Fibroblast of pulmonary artery (primary cell): ENCODE data around the gene UQCR10.

Source experiments
- DNase-seq: peaks from one replicate; pipeline ENCODE4 v3.0.0-alpha.2; 2010; ENCODE audit warnings: low read depth
- H3K4me3 ChIP-seq: replicated peaks from 2 replicates; pipeline ENCODE4 v1.5.1; 2011; ENCODE audit warnings: low read depth, mild to moderate bottlenecking, control low read depth, low read length, moderate library complexity
- TF ChIP-seq, protein P1 (sequence below): IDR thresholded peaks from 2 replicates; pipeline ENCODE4 v1.5.1; 2011; ENCODE audit warnings: mild to moderate bottlenecking, control low read depth, low read length, inconsistent platforms; ENCODE audit errors: missing control alignments

Gene UQCR10

GRCh38 chr22:29773233-29773632, 6.1 kb downstream of the UQCR10 start:
- no peak for DNase-seq
- no peak overlapping the region for H3K4me3 ChIP-seq
- TF ChIP-seq, protein P1, sequence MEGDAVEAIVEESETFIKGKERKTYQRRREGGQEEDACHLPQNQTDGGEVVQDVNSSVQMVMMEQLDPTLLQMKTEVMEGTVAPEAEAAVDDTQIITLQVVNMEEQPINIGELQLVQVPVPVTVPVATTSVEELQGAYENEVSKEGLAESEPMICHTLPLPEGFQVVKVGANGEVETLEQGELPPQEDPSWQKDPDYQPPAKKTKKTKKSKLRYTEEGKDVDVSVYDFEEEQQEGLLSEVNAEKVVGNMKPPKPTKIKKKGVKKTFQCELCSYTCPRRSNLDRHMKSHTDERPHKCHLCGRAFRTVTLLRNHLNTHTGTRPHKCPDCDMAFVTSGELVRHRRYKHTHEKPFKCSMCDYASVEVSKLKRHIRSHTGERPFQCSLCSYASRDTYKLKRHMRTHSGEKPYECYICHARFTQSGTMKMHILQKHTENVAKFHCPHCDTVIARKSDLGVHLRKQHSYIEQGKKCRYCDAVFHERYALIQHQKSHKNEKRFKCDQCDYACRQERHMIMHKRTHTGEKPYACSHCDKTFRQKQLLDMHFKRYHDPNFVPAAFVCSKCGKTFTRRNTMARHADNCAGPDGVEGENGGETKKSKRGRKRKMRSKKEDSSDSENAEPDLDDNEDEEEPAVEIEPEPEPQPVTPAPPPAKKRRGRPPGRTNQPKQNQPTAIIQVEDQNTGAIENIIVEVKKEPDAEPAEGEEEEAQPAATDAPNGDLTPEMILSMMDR = no peak

DNA sequence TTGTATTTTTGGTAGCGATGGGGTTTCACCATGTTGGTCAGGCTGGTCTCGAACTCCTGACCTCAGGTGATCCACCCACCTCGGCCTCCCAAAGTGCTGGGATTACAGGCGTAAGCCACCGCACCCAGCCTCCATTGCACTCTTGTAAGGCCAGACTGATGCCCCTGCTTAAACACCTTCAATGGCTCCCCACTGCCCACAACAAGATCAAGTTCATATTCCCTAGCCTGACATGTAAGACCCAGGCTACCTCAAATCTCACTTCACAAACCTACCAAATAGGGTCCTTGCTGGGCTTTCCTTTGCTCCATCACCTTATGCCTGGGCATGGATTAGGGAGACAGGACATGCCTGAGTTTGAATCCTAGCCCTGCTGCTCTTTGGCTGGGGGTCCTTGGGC, 13.1 kb downstream of the UQCR10 start:
- no peak for DNase-seq
- TF ChIP-seq, protein P1 = no peak
- no peak overlapping the region for H3K4me3 ChIP-seq

DNA sequence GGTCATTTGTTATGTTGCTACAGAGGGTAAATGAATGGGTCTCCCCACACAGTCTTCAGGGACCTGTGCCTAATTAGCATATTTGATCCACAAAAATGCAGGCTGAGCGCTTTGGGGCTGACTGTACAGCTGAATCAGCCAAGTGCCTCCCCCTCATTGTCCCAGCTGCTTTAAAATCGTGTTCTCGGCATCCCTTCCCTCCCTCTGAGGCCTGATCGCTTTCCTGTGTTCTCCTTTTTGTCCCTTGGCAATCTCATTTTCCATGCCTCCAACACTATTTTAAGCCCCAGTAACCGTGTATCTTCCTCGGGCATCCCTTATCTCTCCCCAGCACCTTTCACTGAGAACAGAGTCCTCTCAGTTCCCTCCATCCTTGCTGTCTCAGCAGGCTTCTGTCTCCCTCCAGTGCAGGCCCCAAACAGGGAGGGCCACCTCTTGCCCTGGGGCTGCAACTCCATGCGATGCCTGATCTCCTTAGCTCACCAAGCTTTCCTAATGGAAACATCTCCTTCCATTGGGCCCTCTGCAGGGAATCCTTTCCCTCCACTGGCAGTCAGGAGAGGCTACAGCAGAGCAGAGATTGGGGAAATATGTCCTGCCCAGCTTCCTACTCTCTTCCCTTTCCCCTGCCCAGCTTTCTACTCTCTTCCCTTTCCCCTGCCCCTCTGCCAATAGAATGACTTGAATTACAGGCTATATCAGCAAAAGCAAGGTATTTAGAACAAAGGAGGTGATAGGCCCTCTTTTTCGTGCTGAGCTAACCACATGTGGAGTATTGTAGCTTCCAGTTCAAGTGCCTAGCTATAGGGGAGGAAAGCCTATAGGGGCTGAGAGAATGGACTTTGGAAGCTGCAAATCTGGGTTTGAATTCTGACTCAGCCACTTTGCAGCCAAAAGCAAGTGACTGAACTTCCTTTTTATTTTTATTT, 13.8 kb downstream of the UQCR10 start:
- TF ChIP-seq, protein P1 = no peak
- peak; percentile 82 for DNase-seq
- no peak overlapping the region for H3K4me3 ChIP-seq

GRCh38 chr22:29782061-29782845, 15.1 kb downstream of the UQCR10 start:
- DNase-seq = peak; percentile 28
- TF ChIP-seq, protein P1 = no peak
- no peak overlapping the region for H3K4me3 ChIP-seq

GRCh38 chr22:29784451-29785361, 17.5 kb downstream of the UQCR10 start:
- peak; percentile 48 for DNase-seq
- no peak overlapping the region for H3K4me3 ChIP-seq
- TF ChIP-seq, protein P1 = no peak

DNA sequence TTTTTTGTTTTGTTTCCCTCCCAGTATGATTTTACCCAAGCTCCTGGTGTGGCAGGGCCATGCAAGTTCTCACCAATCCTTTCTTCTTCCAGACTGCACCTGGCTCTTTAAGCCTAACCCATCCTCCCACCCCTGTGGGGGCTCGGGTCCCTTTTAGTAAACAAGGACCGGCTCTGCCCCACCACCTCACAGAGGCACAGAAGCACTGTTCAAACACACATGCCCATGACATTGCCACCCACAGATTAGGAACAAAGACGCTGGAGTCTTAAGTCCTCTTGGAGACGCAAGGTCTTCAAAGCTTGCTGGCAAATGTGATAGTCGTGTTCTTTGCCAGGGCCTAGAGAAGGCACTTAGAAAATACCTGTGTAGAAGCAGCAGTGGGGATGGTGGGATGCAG, 18.9 kb downstream of the UQCR10 start:
- TF ChIP-seq, protein P1 = no peak
- no peak for DNase-seq
- no peak overlapping the region for H3K4me3 ChIP-seq
